AG09319 (cell line): ENCODE data around the gene IRX2.
A peak's percentile ranks its signal among the peaks of the same experiment; 100 is the strongest.

Source experiments
- DNase-seq: peaks from one replicate; pipeline ENCODE4 v3.0.0-alpha.2; 2010; ENCODE audit warnings: low read depth; ENCODE audit errors: extremely low read depth
- TF ChIP-seq, protein P1 (sequence below): IDR thresholded peaks from 2 replicates; pipeline ENCODE4 v1.5.1; 2011; ENCODE audit warnings: low read depth, mild to moderate bottlenecking, inconsistent platforms, low read length, moderate library complexity

IRX2 gene

DNA sequence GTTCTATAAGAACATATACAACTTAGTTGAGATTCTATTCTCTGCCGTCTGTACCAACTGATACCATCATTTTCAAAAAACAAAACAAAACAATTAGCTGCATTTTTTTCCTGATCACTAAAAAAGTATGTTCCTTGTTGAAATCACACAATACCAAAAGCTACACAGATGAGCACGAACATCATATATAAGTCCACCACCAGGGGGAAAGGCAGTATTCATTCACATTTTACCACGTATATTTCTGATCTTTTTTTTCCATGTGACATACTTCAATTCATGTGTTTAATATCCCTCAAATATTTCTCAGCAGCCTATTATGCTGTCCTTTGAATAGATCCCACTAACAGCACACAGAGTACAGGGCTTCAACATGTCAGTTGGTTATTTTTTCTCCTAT is 40.6 kb downstream of the IRX2 start:
- no peak for DNase-seq
- TF ChIP-seq, protein P1, sequence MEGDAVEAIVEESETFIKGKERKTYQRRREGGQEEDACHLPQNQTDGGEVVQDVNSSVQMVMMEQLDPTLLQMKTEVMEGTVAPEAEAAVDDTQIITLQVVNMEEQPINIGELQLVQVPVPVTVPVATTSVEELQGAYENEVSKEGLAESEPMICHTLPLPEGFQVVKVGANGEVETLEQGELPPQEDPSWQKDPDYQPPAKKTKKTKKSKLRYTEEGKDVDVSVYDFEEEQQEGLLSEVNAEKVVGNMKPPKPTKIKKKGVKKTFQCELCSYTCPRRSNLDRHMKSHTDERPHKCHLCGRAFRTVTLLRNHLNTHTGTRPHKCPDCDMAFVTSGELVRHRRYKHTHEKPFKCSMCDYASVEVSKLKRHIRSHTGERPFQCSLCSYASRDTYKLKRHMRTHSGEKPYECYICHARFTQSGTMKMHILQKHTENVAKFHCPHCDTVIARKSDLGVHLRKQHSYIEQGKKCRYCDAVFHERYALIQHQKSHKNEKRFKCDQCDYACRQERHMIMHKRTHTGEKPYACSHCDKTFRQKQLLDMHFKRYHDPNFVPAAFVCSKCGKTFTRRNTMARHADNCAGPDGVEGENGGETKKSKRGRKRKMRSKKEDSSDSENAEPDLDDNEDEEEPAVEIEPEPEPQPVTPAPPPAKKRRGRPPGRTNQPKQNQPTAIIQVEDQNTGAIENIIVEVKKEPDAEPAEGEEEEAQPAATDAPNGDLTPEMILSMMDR: peak; percentile 8; the same call in 1 of the 2 replicates

DNA sequence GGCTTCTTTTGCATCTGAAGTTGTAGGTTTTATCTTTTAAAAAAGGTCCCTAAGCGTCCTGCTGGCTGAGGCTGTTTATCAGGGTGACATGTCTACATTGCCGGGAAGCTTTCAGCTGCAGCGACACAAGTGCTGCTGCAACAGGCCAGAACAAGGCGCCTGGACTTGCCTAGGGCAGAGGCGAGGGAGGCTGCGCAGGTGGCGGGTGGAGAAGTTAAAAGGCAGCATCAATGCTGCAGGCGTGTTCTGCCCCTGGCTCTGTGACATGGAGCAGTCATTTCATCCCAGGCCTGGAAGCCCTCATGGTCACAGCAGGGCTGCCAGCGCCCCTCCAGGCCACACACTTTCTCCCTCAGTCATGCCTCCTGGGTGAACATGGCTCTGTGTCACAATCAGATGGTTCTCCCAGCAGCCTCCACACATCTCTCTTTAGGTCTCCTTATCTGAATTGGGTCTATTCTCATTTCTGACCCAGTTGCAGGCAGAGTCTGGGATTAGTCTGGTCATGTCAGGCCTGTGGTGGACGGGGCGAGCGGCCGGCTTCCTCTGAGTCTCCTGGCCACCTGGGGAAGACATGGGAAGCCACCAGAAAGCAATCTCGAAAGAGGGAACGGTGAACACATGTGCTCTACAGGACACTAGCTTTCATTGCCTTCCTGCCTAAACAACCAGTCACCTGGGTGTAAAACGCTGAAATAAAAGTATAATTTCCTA is 41.3 kb downstream of the IRX2 start:
- TF ChIP-seq, protein P1: no peak
- DNase-seq: no peak

DNA sequence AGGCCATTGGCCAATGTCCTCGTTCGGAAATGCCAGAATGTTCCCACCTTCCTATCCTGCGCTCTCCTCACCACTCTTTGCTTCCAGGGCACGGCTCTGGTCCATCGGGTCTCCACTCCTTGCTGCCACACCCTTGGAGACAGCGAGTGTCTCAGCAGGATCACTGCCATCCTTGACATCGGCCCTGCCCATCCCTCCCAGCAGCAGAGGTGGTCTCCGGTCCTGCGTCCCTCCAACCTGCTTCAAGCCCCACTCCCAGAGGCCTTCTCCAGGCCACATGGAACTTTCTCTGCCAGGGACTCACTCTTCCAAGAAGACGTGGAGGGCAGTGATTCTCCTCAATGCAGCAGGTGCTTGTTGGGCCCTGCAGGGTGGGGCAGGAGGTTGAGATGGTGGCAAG is 42.7 kb downstream of the IRX2 start:
- TF ChIP-seq, protein P1: no peak
- DNase-seq: no peak

DNA sequence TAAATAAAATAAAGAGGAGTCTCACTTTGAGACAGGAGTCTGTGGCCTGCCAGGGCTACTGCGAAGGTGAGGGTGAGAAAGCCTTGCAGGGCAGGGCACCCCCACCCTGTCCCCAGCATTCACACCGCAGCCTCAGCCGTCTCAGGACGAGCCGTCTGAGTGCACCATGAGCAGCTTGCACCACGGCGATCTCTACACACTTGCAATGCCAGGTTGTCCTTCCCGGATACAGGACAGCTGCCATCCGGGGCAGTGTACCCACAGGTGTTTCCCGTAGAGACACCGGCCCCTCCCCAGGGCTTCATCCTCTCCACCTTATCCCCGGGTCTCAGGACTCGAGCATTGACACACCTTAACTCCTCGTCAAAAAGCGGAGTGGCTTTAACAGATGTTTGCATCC is 43.3 kb downstream of the IRX2 start:
- no peak for DNase-seq
- TF ChIP-seq, protein P1: no peak

DNA sequence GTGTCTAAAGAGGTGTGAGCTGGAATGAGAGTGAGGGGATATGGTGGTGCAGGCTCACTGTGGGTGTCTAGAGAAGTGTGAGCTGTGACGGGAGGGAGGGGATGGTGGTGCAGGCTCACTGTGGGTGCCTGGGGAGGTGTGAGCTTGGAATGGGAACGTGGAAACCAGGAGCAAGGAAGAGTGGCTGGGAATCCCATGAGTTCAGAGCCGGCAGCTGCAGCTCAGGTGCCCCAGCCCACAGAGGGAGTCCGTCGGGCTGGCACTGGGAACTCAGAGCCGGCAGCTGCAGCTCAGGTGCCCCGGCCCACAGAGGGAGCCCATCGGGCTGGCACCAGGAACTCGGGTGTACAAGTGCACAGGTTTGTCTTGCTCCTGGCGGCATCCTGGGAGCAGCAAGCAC is 45.6 kb downstream of the IRX2 start:
- no peak for DNase-seq
- TF ChIP-seq, protein P1: no peak

DNA sequence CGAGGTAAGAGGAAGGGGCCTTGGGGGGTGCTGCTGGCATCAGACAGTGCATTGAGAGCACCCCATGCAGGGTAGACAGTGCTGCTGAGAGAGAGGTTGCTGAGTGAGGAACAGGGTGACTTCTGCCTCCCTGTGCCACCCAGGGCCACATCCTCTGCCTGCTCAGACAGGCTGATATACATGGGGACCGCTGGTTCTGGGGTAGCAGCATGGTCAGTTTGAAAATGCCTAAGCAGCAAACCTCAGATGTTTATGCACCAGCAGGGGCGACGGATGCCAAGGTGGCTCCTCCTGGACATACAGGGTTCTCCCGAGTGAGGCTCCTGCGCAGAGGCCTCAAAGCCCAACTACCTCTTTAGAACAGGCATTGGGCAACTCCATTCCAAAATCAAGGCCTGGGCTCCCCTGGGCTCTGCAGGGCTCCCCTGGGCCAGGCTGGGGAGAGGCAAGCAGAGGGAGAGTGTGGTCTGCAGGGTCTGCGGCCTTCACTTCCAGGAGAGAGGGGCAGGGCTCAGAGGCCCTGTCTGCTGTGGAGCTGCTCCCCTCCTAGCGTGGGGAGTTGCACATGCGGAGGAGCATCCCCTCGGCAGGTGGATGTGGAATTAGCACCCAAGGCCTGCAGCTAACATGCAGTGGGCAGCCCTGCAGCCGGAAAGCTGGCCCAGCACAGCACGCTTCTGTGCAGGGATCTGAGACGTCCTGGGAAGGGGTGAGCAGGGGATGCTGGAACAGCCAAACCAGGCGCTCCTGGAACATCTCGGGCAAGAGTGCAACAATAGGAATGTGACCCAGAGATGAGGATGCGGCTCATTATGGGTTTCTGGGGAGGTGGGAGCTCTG is 46.5 kb downstream of the IRX2 start:
- no peak for DNase-seq
- TF ChIP-seq, protein P1: no peak

DNA sequence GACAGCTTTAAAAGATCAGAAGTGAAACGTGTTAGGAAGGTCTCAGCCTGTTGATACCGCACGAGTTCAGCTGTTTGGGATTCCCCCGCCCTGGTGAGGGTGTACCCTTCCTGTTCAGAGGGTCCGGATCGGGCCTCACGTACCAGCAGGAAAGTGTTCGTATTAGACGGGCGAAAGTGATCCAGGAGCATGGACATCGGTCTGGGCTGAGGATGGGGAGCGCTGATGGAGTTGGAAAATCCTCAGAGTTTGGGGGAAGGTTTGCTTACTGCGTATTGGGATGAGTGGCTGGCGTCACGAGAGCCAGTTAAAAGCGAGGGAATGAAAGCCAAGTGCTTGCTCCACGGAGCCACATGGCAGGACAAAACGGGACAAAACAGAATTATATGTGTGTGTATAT is 47.4 kb downstream of the IRX2 start:
- TF ChIP-seq, protein P1: no peak
- DNase-seq: no peak
